Measurements from ENCODE around the gene MEIS2.

- TF ChIP-seq, protein P1, sequence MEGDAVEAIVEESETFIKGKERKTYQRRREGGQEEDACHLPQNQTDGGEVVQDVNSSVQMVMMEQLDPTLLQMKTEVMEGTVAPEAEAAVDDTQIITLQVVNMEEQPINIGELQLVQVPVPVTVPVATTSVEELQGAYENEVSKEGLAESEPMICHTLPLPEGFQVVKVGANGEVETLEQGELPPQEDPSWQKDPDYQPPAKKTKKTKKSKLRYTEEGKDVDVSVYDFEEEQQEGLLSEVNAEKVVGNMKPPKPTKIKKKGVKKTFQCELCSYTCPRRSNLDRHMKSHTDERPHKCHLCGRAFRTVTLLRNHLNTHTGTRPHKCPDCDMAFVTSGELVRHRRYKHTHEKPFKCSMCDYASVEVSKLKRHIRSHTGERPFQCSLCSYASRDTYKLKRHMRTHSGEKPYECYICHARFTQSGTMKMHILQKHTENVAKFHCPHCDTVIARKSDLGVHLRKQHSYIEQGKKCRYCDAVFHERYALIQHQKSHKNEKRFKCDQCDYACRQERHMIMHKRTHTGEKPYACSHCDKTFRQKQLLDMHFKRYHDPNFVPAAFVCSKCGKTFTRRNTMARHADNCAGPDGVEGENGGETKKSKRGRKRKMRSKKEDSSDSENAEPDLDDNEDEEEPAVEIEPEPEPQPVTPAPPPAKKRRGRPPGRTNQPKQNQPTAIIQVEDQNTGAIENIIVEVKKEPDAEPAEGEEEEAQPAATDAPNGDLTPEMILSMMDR (IDR thresholded peaks at IDR 0.05; ENCODE audit: low read length): no peak
- TF ChIP-seq EZH2 (IDR thresholded peaks at IDR 0.05; ENCODE audit: borderline replicate concordance, low read length): no peak
Measured at GRCh38 chr15:36912311-36912712, 188.0 kb downstream of the MEIS2 start.

Data from OCI-LY1 (cell line).